Subcutaneous adipose tissue (tissue), 4 donors: ENCODE measurements around the gene MRRF. TPM values are rescaled to one million over a fixed set of nuclear protein-coding genes. Genes with fewer than 3 reads are reported as not detected.

ENCODE experiments used
- CTCF ChIP-seq: fragments of 450-650 bp; IDR thresholded peaks from one replicate; pipeline ENCODE4 v1.5.1; 2016; ENCODE audit warnings: low read depth, mild to moderate bottlenecking, control low read depth, antibody characterized with exemption, moderate library complexity
- total RNA-seq, 4 donors: library from RNA; depleted of rRNA; stranded (reverse); fragments of >200 nt; gene quantifications; one replicate each; pipeline ENCODE4 v1.1.0, GENCODE V29; 2016

Gene MRRF
- total RNA-seq, 4 donors from 2014 or later = 34.8 to 61.0 (median 42.5) TPM

- TF ChIP-seq CTCF = no peak
Measured at GRCh38 chr9:122248448-122248865, 16.2 kb upstream of the MRRF start.

- TF ChIP-seq CTCF = no peak
Measured at GRCh38 chr9:122251351-122251750, 13.3 kb upstream of the MRRF start.

- no peak for TF ChIP-seq CTCF
Measured at GRCh38 chr9:122252796-122253195, 11.9 kb upstream of the MRRF start.

GRCh38 chr9:122254761-122255160, 9.9 kb upstream of the MRRF start:
- TF ChIP-seq CTCF = no peak

GRCh38 chr9:122256206-122256605, 8.5 kb upstream of the MRRF start:
- no peak for TF ChIP-seq CTCF

GRCh38 chr9:122258886-122259415, 5.7 kb upstream of the MRRF start:
- no peak for TF ChIP-seq CTCF

GRCh38 chr9:122261469-122261881, 3.2 kb upstream of the MRRF start:
- no peak for TF ChIP-seq CTCF
